Thyroid gland (tissue), 4 donors: ENCODE results near the gene TRAK1. TPM values are rescaled to one million over a fixed set of nuclear protein-coding genes. Genes with fewer than 3 reads are reported as not detected.
"Not testable (repeated sequence)": the region's sequence is repeated elsewhere in the genome, so short reads cannot be mapped to it uniquely, and the experiment has no call there.

Experiments
- DNase-seq, 2 donors: peaks; one replicate each; pipeline ENCODE4 v3.0.0-alpha.2; 2019
- H3K27ac ChIP-seq, 3 donors: fragments of 200-600 bp; sonication (generic); 1 replicate in 2 of 3; 2 replicates in 1 of 3; pipeline ENCODE4 v1.5.1; 2016 to 2019; ENCODE audit warnings: mild to moderate bottlenecking in 1 of 3, moderate library complexity in 1 of 3
- H3K27me3 ChIP-seq: fragments of 200-600 bp; sonication (generic); one replicate; pipeline ENCODE4 v1.5.1; 2019
- H3K36me3 ChIP-seq, 2 donors: fragments of 200-600 bp; sonication (generic); one replicate each; pipeline ENCODE4 v1.5.1; 2016 to 2019
- H3K4me1 ChIP-seq, 2 donors: fragments of 200-600 bp; sonication (generic); one replicate each; pipeline ENCODE4 v1.5.1; 2017 to 2019
- H3K4me3 ChIP-seq, 3 donors: fragments of 200-600 bp; sonication (generic); replicated peaks in 1 of 3; 1 replicate in 2 of 3; 2 replicates in 1 of 3; pipeline ENCODE4 v1.5.1; 2016; ENCODE audit warnings: mild to moderate bottlenecking in 1 of 3
- H3K9me3 ChIP-seq: fragments of 200-600 bp; sonication (generic); one replicate; pipeline ENCODE4 v1.5.1; 2017
- POLR2A ChIP-seq, 2 donors: fragments of 450-650 bp; IDR thresholded peaks; one replicate each; pipeline ENCODE4 v1.6.1; 2017; ENCODE audit warnings: antibody characterized with exemption in 2 of 2, mild to moderate bottlenecking in 2 of 2, moderate library complexity in 1 of 2
- WGBS, 2 donors: methylation state at CpG; one replicate each; pipeline ENCODE4 v1.1.5; 2017; 5-methylcytosine and 5-hydroxymethylcytosine counted together
- intact Hi-C: fragments of 100-400 bp; cut with DNase I; formaldehyde crosslinking; loops from one replicate; pipeline ENCODE4 v1.15.1; 2023
- total RNA-seq, 4 donors: library from RNA; depleted of rRNA; stranded (reverse); fragments of >200 nt; gene quantifications; one replicate each; pipeline ENCODE4 v1.2.3, GENCODE V29; 2016
- TF ChIP-seq, protein P1 (sequence below), 6 experiments: fragments of 200-600 bp in 3 of 6; fragments of 450-650 bp in 3 of 6; sonication (generic) in 3 of 6; IDR thresholded peaks; one replicate each; pipeline ENCODE4 v1.5.1; 2016 to 2019; ENCODE audit warnings: antibody characterized with exemption in 6 of 6, mild to moderate bottlenecking in 2 of 6, inconsistent platforms in 1 of 6, moderate library complexity in 1 of 6

The TRAK1 gene
- total RNA-seq, 4 donors from 2014 or later: 46.1 to 87.8 (median 76.4) TPM

DNA sequence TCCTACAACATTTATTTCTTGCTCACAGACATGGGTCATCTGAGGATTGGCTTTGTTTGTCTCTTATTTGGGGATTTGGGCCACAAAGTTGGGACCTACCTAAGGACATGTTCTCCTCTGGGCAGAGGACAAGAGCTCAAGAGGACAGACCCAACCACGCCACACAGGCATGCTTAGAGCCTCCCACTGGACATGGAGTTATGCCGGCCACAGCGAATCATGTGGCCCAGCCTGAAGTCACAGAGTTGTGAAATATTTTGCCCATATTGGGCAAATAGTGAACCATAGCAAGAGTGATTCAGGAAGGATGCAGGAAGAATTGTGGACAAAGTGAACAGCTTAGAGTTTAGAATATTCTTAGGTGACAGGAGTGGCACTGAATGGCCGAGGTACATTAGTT lies 9.9 kb downstream of the TRAK1 start:
- peak in 1 of 2 donors; percentile 26 for DNase-seq
- Histone ChIP-seq H3K27ac (peak overlapping the region; percentile 31 to 75 (median 47)), H3K4me1 (peaks cover 25 to 45% of the 10 kb centered on the region in 2 donors), H3K9me3 (no peaks in the 10 kb centered on the region), H3K27me3 (no peaks in the 10 kb centered on the region), H3K4me3 (no peak overlapping the region), H3K36me3 (no peaks in the 10 kb centered on the region)
- intact Hi-C loops: no loop called here
- 49 to 90% methylated on average over 4 of the region's 4 CpGs for whole genome bisulfite sequencing, 2 donors
- TF ChIP-seq, protein P1, sequence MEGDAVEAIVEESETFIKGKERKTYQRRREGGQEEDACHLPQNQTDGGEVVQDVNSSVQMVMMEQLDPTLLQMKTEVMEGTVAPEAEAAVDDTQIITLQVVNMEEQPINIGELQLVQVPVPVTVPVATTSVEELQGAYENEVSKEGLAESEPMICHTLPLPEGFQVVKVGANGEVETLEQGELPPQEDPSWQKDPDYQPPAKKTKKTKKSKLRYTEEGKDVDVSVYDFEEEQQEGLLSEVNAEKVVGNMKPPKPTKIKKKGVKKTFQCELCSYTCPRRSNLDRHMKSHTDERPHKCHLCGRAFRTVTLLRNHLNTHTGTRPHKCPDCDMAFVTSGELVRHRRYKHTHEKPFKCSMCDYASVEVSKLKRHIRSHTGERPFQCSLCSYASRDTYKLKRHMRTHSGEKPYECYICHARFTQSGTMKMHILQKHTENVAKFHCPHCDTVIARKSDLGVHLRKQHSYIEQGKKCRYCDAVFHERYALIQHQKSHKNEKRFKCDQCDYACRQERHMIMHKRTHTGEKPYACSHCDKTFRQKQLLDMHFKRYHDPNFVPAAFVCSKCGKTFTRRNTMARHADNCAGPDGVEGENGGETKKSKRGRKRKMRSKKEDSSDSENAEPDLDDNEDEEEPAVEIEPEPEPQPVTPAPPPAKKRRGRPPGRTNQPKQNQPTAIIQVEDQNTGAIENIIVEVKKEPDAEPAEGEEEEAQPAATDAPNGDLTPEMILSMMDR (IDR thresholded peaks at IDR 0.05): no peak
- peak in 1 of 2 donors; percentile 10 for TF ChIP-seq POLR2A (IDR thresholded peaks at IDR 0.05)

- H3K27me3 ChIP-seq: no peaks in the 10 kb centered on the region
- no peaks in the 10 kb centered on the region for H3K9me3 ChIP-seq
- TF ChIP-seq, protein P1 (IDR thresholded peaks at IDR 0.05): no peak
- TF ChIP-seq POLR2A (IDR thresholded peaks at IDR 0.05): no peak
- no peaks in the 10 kb centered on the region for H3K36me3 ChIP-seq
- no peak for DNase-seq
- intact Hi-C loops: no loop called here
- H3K4me1 ChIP-seq: peaks cover 25 to 45% of the 10 kb centered on the region in 2 donors
- 70 to 73% methylated on average over 1 of the region's 1 CpG for WGBS, 2 donors
- H3K27ac ChIP-seq: peak overlapping the region; percentile 31 to 75 (median 47)
- H3K4me3 ChIP-seq: no peak overlapping the region
Measured at GRCh38 chr3:42101481-42101880, 10.3 kb downstream of the TRAK1 start.

GRCh38 chr3:42102571-42102970 lies 11.4 kb downstream of the TRAK1 start:
- Histone ChIP-seq H3K27ac (peak overlapping the region in 2 of 3 donors; percentile 13 to 47), H3K4me1 (peaks cover 25 to 42% of the 10 kb centered on the region in 2 donors), H3K36me3 (no peaks in the 10 kb centered on the region), H3K27me3 (no peaks in the 10 kb centered on the region), H3K9me3 (no peaks in the 10 kb centered on the region), H3K4me3 (no peak overlapping the region)
- no peak for TF ChIP-seq POLR2A (IDR thresholded peaks at IDR 0.05)
- TF ChIP-seq, protein P1 (IDR thresholded peaks at IDR 0.05): no peak
- no peak for DNase-seq
- intact Hi-C loops: no loop called here
- WGBS, 2 donors: 66 to 81% methylated on average over 6 of the region's 6 CpGs

- intact Hi-C loops, H3K9me3 ChIP-seq, H3K27ac ChIP-seq, H3K4me3 ChIP-seq, DNase-seq, H3K36me3 ChIP-seq, H3K27me3 ChIP-seq: not testable (repeated sequence)
- WGBS, 2 donors: 88 to 94% methylated on average over 15 of the region's 15 CpGs
- peaks cover 16 to 30% of the 10 kb centered on the region in 2 donors for H3K4me1 ChIP-seq
Measured at GRCh38 chr3:42103921-42104665, 12.9 kb downstream of the TRAK1 start.

GRCh38 chr3:42105994-42106393 lies 14.8 kb downstream of the TRAK1 start:
- H3K27me3 ChIP-seq, DNase-seq, H3K9me3 ChIP-seq, H3K36me3 ChIP-seq, H3K27ac ChIP-seq, H3K4me3 ChIP-seq, intact Hi-C loops: not testable (repeated sequence)
- 92 to 97% methylated on average over 1 of the region's 2 CpGs for WGBS, 2 donors
- H3K4me1 ChIP-seq: peaks cover 7 to 14% of the 10 kb centered on the region in 2 donors

GRCh38 chr3:42106646-42107045 lies 15.5 kb downstream of the TRAK1 start:
- no peak overlapping the region for H3K27ac ChIP-seq
- H3K4me1 ChIP-seq: peaks cover 4 to 7% of the 10 kb centered on the region in 2 donors
- H3K27me3 ChIP-seq: no peaks in the 10 kb centered on the region
- no peak overlapping the region for H3K4me3 ChIP-seq
- intact Hi-C loops: no loop called here
- no peaks in the 10 kb centered on the region for H3K36me3 ChIP-seq
- no peak for DNase-seq
- no peak for TF ChIP-seq POLR2A (IDR thresholded peaks at IDR 0.05)
- TF ChIP-seq, protein P1 (IDR thresholded peaks at IDR 0.05): no peak
- H3K9me3 ChIP-seq: no peaks in the 10 kb centered on the region
